B cell (primary cell): Measurements from ENCODE around the gene SYT6.

ENCODE experiments used
- EZH2 ChIP-seq: IDR thresholded peaks from 2 replicates; pipeline ENCODE4 v1.6.1; 2012; ENCODE audit warnings: borderline replicate concordance, low read depth, mild to moderate bottlenecking, moderate library complexity, low read length; ENCODE audit not compliant: insufficient read depth, poor library complexity, severe bottlenecking
- TF ChIP-seq, protein P1 (sequence below): fragments of 200-600 bp; IDR thresholded peaks from one replicate; pipeline ENCODE4 v1.8.0; 2022; ENCODE audit warnings: antibody characterized with exemption, mild to moderate bottlenecking

GRCh38 chr1:114117654-114118053, 36.0 kb downstream of the SYT6 start:
- TF ChIP-seq, protein P1, sequence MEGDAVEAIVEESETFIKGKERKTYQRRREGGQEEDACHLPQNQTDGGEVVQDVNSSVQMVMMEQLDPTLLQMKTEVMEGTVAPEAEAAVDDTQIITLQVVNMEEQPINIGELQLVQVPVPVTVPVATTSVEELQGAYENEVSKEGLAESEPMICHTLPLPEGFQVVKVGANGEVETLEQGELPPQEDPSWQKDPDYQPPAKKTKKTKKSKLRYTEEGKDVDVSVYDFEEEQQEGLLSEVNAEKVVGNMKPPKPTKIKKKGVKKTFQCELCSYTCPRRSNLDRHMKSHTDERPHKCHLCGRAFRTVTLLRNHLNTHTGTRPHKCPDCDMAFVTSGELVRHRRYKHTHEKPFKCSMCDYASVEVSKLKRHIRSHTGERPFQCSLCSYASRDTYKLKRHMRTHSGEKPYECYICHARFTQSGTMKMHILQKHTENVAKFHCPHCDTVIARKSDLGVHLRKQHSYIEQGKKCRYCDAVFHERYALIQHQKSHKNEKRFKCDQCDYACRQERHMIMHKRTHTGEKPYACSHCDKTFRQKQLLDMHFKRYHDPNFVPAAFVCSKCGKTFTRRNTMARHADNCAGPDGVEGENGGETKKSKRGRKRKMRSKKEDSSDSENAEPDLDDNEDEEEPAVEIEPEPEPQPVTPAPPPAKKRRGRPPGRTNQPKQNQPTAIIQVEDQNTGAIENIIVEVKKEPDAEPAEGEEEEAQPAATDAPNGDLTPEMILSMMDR, result no peak
- TF ChIP-seq EZH2, result no peak
